CD4-positive, alpha-beta T cell treated with Interleukin-12 subunit alpha and Interleukin-12 subunit beta, for 1 hour (primary cell): Measurements from ENCODE around the gene L3MBTL4.

Experiments
- DNase-seq: peaks from one replicate; pipeline ENCODE4 v3.0.0-alpha.2; 2020

Gene L3MBTL4

DNA sequence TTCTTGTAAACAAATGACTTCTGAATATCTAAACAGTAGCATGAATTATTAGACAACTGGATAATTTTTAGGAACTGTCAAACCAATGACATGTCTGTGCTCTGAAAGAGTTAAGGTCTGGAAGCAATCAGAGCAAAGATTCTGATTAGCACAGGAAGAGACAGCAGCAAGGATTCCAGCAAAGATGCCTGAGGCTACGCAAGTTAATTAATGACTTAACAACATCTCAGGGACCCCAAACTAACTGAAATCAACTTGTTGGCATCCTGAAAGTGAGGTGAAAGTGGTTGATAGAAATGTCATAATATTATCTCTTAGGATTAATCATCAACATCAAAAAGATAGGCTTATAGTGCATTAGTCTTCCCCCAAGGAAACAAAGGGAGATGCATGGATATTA lies 396.0 kb downstream of the L3MBTL4 start:
- DNase-seq = no peak

DNA sequence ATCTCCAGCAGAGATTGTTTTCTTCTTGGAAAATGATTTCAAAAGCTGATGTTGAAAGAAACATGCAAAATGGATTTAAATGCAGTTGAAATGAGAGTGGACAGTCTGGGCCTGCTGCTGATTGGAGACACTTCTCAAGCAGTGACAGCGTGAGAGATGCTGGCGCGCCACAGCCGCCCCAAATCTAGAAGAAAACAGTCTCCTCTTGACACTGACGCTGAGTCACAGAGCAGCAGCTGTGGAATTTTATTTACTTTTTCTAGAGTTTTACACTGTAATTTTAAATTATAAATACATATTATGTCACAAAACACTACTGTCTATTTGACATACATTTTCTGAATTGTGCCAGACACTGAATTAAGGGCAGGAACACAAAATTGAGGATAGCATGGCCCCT lies 397.5 kb downstream of the L3MBTL4 start:
- no peak for DNase-seq

DNA sequence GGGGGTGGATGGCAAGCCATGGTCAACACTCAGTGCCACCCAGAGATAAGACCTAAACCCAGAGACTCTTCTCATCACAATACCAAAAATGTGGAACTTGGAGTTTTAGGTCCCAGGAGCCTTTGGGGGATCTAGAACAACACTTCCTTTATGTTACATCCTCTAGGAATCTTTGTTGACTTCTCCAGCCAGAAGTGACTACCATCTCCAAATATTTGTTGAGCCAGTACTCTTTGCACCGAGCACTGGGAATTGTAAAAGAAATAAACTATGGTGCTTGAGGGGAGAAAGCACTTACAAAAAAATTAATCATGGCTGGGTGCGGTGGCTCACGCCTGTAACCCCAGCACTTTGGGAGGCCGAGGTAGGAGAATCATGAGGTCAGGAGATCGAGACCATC lies 399.3 kb downstream of the L3MBTL4 start:
- no peak for DNase-seq

DNA sequence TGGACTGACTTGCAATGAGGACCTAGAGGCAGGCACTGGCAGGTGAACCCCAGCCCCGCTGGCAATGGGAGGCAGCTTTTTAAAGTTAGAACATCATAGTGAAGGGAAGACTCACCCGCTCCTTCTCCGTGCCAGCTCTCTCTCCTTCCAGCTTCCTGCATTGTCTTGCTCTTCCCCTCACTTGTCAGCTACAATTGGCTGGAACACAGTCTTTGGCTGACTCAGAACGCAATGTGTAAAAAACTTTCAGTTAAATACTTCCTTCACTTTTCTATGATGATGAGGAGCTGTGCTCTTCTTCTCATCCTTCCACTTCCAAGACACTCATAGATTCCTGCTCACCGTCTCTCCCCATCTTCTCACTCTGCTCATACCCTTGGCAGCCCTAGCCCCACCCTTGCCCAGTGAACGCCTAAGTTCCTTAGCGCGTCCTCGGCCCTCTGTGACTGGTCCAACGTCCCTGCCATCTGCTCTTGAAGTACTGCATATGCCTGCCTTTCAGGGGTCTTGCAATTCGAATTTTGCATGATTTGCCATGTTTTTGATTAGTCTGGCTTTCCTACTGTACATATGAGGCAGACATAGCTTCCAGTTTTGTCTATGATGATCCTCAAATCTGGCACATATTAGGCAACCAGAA lies 401.4 kb downstream of the L3MBTL4 start:
- no peak for DNase-seq

DNA sequence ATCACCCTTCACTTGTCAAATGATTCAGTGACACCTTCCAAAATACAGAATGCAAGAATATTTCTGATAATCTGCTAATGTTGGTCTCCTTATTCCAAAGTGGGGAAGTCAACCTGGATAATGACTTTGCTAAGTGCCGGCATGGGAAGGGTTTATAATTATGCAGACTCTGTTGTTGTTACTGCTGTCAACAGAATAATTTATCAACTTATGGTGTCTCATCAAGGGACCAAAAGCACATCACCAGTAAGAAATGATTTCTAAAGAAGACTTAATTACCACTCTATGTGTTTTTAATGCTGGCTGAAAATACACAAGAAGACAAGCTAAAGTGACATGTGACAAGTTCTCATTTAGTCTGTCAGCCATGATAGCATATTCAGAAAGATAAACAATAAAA lies 403.8 kb downstream of the L3MBTL4 start:
- DNase-seq = no peak

DNA sequence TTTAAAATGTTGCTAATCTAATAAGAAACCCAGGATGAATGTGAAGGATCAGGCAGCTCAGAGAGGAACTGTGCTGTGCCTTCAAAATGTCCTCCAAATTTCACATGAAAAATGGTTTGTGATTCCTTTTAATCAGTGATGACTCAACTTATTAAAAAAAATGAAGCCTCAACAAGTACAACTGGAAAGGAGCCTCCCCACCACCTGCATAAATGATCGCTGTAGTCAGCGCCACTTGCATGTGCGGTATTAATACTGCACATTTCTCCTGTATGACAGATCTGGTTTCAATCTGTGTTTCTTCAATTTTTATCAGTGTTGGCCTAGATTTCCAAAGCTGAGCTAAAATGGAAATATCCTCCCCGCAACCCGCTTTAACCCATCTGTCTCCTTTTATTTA lies 404.4 kb downstream of the L3MBTL4 start:
- no peak for DNase-seq

DNA sequence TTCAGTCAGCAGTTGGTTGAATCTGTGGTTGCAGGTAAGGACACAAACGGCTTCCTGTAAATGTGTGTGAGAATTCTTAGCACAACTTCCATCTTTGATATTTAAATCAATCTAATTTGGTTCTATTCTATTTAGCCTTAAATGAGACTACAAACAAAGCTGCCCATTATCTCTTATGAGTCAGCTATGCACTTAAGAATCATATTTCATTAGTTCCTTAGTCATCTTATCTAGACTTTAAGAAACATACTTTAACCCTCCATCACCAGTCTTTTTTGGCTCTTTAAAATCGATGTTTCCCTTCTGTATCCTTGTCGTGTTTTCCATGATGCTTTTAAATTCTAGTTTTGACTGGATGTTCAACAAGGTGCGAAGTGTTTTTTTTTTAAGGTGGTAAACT lies 405.0 kb downstream of the L3MBTL4 start:
- DNase-seq = no peak

DNA sequence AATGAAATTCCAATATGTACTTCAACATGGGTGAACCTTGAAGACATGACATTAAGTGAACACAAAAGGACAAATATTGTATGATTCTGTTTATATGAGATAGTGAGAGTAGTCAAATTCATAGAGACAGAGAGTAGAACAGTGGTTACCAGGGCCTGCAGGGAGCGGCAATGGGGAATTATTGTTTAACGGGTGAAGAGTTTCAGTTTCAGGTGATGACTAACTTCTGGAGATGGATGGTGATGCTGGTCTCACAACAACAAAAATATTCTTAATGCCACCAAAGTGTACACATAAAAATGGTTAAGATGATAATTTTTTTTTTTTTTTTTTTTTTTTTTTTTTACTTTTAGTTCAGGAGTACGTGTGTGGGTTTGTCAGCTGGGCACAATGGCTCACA lies 410.0 kb downstream of the L3MBTL4 start:
- no peak for DNase-seq

DNA sequence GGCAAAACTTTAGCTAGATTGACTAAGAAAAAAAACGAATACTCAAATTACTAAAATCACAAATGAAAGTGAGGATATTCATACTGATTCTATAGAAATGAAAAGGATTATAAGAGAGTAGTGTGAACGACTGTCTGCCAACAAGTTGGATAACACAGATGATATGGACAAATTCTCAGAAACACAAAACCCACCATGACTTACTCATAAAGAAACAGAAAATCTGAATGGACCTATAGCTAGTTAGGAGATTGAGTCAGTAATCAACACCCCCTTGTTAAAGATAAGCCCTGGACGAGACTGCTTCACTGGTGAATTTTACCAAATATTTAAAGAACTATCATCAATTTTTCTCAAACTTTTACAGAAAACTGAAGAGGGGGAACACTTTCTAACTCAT lies 410.6 kb downstream of the L3MBTL4 start:
- DNase-seq = no peak

DNA sequence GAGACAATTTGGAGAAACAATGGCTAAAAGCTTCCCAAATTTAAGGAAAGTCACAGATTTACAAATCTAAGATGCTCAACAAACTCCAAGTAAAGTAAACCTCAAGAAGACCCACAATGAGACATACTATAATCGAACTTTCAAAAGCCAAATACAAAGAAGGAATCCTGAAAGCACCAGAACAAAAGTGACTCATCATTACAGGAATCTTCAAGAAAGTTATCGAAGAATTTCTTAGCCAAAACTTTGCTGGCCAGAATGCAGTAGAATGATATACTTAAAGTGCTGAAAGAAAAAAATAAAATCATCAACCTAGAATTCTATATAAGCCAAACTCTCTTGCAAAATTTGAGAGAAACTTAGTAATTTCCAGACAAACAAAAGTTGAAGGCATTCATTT lies 412.8 kb downstream of the L3MBTL4 start:
- no peak for DNase-seq

DNA sequence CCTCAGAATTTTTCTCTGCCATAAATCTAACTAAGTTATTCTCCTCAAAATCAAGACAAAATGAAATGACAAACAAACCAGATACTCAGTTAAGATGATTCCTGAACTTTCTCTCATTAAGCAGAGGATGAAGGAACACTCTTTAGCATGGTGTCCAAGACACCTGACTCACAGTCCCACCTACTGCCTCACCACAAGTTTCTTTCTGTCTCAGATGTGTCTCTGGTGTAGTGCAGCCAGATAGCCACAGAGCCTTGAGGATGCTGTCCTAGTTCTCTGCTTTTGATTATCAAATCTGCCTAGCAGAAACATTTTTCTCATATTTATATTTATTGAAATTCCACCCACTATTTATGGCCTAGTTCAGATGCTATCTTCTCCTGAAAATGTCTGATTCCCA lies 415.8 kb downstream of the L3MBTL4 start:
- DNase-seq = no peak

DNA sequence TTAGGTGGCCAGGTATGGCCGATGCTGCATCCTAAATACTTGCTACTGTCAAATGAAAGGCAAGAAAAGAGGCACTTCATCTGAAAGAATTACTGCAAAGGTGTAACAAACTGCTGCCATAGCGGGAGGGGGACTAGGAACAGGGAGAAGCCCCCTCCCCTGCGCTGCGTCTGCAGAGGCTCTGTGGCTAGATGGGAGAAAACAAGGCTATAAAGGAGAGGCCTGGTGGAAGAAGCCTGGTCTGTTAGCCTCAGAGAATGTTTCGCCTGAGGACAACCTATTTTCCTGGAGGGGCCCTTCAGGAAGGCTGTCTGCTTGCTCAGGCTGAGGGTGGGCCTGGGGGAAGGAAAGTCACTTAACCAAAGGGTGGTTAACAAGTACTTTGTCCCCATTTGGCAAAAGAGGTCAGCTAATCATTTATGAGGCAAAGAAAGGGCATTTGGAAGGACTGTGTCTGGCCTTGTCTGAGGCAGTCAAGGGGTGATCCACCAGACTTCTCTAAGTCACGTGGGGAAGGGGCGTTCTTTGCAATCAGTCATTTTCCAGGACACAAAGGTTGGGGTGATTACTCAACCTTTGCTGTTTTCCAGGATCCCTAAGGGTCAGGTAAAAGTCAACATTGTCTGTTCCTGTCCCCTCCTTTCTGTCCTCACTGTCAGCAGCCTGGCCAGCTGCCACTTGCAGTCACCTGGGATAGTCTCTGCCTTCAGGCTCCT lies 416.4 kb downstream of the L3MBTL4 start:
- no peak for DNase-seq

DNA sequence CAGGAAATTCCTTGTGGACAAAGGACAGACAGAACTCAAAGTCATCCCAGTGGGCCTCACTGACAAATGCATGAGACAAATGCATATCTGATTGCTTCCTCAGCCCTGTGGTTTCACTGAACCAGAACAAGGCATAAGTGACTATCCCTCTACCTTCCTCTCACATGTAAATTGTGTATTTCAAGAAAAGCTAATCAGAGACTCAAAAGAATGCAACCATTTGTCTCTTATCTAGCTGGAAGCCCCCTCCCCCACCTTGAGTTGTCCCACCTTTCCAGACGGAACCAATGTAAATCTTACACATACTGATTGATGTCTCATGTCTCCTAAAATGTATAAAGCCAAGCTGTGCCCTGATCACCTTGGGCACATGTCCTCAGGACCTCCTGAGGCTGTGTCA lies 417.4 kb downstream of the L3MBTL4 start:
- no peak for DNase-seq

DNA sequence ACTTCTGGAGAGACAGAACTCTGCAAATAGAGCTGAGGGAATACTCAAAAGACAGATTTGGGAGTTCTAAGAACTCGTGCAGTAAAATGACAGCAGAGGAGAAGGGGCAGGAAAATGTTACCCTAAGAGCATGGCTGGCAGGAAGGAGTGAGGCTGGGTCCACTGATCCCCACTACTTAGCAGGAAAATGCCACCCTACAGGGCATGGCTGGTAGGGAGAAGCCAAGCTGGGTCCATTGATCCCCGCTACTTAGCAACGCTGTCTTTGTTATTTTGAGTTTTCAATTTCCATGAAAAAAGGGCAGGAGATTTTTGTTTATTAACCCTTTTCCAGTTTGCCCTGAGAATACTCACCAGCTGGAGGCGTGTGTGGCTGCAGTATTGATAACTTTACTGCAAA lies 419.1 kb downstream of the L3MBTL4 start:
- no peak for DNase-seq

DNA sequence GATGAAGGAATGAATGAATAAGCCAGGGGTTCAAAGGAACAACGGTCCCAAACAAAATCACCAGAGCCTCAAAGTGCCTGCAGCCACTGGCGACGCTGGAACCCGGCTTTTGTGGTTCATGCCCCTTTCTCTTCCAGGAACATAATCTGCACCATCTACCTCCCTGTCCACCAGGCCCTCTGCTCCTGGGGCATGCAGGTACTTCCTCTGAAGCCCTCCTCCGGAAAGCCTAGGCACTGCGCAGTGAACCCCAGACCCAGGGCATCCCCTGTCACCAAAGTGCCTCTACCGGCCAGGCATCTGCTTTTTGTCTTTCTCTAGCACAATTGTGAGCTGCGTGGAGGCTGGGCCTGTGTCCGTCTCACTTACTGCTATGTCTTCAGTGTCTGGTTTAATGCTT lies 420.8 kb downstream of the L3MBTL4 start:
- DNase-seq = no peak

DNA sequence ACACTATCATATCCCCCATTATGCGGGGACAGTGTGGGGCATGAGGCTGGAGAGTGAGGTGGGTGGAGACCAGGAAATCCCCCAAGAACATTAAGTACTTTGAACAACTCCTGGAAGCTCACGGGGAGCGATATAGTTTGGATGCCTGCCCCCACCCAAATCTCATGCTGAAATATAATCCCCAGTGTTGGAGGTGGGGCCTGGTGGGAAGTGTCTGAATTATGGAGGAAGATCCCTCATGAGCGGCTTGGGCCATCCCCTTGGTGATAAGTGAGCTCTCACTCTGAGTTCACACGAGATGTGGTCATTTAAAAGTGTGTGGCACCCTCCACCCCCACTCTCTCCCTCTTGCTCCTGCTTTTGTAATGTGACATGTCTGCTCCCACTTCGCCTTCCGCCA lies 422.3 kb downstream of the L3MBTL4 start:
- DNase-seq = no peak

DNA sequence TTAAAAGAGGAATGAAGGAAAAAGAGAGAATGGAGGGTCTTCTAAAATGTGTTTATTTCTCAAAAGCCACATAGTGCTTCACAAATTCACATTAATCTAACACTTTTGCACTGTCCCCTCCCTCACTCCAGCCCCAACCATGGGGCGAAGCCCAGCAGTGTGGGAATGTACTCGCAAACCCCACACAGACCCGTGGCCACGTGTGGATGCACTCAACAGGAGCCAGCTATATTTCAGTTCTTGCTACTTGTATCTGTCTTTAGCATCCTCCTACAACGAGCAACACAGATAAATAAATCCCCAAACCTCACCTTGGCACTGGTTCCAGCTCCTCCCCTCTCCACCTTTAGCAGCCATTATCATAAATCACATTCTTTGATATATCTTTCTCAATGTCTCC lies 427.5 kb downstream of the L3MBTL4 start:
- DNase-seq = no peak

DNA sequence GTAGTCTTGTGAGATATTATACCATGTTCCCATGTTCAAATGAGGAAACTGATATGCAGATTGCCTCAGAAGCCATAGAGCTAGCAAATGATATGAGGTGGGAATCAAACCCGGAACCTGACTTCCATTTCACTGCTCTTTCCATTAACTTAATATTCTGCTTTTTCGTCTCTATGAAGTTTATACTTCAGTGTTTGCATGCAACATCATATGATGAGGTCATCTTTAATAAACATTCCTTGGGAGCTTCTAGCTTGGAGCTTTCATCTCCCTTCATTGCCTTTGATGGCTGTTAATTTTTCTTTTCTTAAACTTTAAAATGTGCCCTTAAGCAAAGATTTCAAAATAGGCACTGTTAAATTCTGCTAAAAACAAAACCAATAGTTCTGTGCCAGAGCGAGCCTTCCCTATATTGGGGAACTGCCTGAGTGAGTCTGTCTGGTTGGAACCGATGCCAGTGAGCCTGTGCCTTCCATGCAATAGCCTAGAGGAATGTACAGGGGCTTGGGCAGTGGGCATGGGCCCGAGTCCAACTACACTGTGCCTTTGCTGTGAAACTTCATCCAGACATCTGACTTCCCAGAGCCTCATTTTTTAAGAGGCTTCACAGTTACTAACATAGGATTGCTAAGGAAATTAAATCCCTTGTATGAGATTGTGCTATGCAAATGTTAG lies 428.3 kb downstream of the L3MBTL4 start:
- no peak for DNase-seq

DNA sequence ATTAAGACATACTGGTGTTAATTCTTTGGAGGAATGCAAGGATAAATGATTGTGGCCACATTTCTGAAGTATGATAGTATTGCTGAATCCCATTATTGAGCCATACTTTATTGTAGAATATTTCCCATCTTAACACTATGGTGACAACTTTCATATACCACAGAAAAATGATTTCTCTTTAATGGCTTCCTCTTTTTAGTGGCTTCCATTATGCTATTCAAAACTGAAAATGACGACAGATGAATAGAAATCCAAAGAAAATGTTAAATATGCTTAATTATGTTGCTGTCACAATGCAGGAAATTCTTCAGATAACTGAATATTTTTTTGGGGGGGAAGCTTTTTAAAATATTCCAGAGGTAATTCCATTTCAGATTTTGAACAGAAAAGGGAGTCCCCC lies 430.5 kb downstream of the L3MBTL4 start:
- no peak for DNase-seq

DNA sequence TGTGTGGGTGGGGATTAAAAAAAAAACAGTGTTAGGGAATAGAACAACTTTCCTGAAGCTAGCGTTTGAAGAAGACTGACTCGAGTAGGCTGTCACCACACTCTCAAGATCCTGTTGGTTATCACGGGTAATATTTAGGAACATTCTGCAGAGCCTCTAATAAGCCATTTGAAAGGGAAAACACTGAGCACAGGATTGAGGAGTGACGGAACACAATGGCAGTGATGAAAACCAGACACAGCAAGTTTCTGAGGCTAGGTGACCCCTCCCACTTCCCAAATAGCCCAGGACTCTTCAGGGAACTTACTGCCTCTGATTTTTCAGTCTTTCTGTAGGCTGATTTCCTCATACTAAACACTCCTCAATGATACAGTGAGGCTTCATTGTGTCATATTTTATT lies 431.2 kb downstream of the L3MBTL4 start:
- DNase-seq = no peak

DNA sequence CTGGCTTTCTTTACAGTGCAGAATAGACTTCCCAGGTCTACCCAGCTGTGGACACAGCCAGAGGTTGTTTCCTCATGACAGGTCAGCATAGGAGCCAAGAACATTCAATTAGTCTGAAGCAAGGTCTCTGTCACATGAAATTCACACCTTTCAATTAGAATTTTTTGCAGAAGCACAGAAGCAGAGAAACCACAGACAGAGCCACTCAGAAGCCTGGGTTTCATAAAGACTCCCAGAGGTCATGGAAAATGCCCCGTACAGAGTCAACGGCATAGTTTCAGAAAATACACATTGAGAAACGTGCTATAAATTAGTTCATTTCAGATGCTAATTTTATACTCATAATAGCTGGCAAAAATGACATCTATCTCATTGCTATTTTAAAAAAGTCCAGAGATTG lies 432.4 kb downstream of the L3MBTL4 start:
- no peak for DNase-seq

DNA sequence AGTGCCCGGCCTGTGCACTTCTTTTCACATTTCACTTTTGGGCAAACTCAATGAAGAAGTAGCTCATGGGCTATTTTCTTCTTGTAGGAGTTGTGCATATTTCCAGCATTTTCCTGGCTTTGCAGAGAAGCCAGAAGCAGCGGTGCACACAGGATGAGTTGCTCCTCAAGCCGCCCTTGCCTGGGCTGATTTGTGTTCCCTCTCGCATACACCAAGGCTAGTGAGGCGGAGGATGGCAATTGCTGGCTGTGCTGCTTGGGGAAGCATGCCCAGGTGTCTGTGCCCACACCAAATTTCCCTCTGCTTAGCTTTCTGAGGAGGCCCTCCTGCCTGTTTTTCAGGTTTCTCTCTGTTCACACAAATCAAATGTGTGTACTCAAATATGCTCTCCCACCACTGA lies 434.0 kb downstream of the L3MBTL4 start:
- no peak for DNase-seq

DNA sequence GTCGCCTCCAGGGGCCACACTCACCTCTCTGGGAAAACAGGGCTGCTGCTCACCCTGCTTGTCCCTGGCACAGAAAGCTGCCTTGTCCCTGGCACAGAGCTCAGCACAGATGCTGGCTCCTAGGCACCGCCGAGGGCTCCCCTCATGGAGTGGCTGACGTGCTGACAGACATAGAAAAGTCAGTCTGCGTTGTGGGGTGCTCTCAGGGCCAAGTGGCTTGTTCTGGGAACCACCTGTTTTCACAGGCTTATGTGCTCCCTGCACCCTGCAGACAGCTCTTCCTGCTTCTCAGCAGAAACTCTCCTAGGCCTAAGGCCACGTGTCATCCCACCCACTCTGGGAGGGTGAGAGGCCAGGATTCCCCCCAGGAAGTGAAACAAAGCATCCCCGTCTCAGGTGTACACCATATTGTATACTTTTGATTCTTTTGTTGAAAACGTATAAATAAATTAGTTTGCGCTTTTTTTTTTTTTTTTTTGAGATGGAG lies 434.7 kb downstream of the L3MBTL4 start:
- no peak for DNase-seq

DNA sequence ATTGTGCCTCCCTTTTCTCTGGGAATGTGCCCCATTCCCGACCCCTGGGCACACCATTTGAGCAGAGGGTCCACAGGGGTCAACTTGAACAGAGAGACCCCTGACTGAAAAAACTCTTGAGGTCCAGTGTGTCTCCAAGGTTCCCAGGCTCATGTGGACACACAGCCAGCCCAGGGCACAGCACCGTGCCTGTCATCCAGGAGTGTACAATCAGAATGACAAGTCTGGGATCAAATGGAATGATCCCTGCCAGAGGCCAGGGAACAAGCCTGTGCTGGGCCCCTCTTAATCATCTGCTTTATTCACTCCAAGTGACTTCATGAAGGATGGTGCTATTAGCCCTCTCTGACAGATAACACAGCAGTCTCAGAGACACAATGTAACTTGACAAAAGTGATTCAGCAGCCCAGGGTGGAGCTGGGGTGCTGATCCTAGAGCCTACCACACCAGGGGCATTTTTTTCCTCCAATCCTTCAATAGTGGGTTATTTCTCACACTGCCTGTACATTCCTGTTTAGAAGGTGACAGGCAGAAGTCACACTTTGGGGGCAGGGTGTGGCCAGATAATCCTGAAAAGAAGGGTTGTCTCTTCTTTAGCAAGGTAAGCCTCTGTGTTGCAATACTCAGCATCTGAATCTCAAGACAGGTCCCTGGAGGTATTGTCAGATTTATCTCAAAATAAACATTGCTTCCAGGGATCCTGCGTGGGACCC lies 435.4 kb downstream of the L3MBTL4 start:
- DNase-seq = no peak
